GM12892 (cell line): ENCODE results near the gene EGFR.

Experiments used
- POLR2A ChIP-seq: IDR thresholded peaks from 2 replicates; pipeline ENCODE4 v1.6.1; 2011; ENCODE audit warnings: low read depth, low read length, control low read depth
- POLR2AphosphoS5 ChIP-seq: IDR thresholded peaks from 2 replicates; pipeline ENCODE4 v1.6.1; 2011; ENCODE audit warnings: low read depth, low read length, control low read depth

- TF ChIP-seq POLR2A = no peak
- TF ChIP-seq POLR2AphosphoS5 = no peak
These were observed 174.4 kb downstream of the EGFR start for GRCh38 chr7:55193245-55193644.
